Left renal cortex interstitium (tissue), 4 donors: ENCODE results near the gene SLC38A5. TPM values are rescaled to one million over a fixed set of nuclear protein-coding genes. Genes with fewer than 3 reads are reported as not detected.
"Not testable (repeated sequence)": the region's sequence is repeated elsewhere in the genome, so short reads cannot be mapped to it uniquely, and the experiment has no call there.

Experiments used
- DNase-seq, 4 donors: peaks; one replicate each; pipeline ENCODE4 v3.0.0-alpha.2; 2013; ENCODE audit warnings: low read depth in 4 of 4, low spot score in 2 of 4, missing footprints in 1 of 4
- polyA plus RNA-seq, 4 donors: library from polyadenylated mRNA; unstranded; fragments of 120-200 nt; gene quantifications; one replicate each; pipeline ENCODE4 v1.2.1, GENCODE V29; 2013; ENCODE audit not compliant: insufficient read length in 4 of 4

Gene SLC38A5
- polyA plus RNA-seq, 4 donors, result 3.4 to 7.3 (median 5.1) TPM

DNA sequence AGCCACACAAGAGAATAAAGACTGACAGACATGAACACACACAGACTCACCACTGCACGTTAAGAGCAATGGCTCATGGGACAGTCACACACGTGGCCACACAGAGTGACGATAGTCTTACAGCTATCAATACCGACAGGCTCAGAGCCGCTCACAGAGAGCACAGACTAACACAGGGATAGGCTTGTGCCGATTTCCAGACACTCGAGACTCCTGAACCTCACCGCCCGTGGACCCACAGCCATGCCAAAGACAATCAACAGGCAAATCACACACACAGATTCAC is 716 bp upstream of the SLC38A5 start:
- no peak for DNase-seq

DNA sequence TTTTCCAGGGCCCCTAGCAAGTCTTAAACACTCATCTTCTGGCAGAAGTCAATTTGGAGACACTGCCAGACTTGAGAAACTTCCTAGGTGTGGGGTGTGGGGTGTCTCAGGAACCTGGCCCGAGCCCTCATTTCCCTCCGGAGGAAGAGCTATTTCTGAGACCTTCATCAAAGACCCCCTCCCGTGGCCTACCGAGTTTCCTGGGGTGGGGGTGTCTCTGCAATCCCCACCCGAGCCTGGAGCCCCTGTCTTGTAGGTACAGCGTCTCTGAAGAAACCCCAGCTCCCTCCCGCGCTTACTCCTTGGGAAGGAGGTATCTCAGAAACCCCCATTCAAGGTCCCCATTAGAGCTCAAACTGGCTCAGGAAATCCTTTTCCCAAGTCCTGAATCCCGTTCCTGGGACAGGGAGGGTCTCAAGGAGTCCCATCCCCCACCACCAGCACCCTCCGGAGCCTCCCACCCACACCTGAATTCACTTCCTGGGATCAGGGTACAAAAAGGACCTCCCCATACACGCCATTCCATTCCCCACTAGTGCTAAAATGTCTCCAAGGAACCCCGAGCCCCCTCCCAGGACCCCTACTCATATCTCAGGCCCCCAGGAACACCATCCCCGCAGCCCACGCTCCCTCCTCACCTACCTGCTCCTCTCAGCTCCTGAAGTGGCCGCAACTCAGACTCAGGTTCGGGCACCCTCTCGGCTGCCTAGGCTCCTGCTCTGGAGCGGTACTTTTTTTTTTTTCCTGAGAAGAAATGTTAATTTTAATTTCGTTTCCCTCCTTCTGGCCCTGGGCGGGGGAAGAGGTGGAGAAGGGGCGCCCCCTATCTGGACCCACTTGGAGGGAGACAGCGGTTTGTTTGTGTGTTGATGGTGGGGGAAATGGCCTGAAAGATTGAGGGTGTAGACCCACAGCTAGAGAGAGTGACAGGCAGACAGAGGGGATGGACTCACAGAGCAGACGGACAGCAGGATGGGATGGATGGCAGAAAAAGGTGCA is 1.1 kb downstream of the SLC38A5 start:
- no peak for DNase-seq

DNA sequence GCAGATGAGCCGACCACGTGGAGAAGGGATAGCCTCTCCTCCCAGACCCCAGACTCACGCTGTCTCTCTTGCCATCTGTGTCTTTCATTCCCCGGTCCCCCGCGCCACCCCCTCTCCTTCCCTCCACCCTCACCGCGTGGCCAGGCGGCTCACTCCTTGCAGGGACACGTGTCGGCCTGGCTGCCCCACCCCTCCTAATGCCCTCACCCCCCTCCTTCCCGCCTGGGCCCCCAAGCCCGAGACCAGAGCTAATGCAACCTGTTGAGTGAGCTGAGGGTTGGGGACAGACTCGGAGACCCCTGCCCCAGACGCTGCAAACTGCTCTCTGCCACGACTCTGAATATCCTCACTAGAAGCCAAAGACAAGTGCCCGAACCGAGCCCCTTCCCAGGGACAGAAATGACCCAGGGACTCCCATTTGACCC is 1.8 kb downstream of the SLC38A5 start:
- no peak for DNase-seq

DNA sequence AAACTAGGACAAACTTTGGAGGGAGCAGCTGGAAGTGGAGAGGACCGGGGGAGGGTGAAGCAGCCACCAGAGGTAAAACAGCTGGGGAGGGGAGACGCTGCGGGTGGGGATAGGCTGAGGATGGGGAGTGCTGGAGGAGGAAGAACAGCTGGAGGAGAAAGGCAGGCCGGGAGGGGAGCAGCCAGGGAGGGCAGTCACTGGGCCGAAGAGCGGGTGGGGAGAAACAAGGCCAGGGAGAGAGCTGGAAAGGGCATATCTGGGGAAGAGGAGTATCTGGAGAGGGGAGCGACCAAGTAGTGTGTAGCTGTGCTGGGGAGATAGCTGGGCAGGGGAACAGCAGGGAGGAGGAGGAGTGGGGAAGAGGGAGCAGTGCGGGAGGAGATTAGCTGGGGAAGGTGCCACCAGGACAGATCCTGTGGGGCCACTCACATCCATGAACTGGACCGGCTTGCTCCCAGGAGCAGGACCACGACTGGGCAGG is 2.7 kb downstream of the SLC38A5 start:
- no peak for DNase-seq

DNA sequence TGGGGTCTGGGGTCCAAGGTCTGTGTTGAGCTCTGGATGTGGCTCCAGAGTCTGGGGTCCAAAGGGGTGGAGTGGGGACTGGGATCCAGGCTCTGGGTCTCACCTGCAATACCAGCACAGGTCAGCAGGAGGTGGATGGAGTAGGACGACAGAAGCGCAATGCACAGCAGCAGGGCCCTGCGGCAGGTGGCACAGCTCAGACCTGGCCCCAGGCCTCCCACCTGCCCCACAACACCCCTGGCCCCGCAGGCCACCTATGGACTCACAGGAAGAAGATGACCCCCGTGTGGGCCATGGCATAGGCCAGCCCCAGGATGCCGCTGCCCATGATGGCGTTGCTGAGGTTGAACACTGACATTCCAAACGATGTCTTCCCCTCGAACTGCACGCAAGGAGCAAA is 3.4 kb downstream of the SLC38A5 start:
- no peak for DNase-seq

DNA sequence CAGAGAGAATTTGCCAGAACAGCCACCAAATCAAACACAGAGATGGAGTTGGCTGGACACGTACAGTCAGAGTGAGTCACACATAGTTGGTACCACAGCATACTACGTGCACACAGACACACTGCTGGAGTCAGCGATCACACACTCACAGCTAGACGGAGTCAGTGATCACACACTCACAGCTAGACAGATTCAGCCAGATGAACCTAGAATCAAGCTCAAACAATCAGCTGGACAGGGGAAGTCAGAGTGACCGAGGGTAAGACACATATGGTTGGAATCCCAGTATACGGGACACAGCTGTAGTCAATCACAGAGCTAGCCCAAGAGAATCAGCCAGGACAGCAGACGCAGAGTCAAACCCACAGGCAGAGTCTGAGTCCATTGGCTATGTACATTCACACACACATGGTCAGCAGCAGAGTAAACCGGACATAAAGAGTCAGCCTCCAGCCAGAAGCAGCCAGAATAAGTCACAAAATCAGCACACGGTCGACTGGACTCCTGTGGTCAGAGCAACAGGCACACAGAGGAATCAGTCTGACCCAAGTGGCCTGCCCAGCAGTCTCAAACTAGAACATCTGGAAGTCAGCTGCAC is 4.6 kb downstream of the SLC38A5 start:
- no peak for DNase-seq

DNA sequence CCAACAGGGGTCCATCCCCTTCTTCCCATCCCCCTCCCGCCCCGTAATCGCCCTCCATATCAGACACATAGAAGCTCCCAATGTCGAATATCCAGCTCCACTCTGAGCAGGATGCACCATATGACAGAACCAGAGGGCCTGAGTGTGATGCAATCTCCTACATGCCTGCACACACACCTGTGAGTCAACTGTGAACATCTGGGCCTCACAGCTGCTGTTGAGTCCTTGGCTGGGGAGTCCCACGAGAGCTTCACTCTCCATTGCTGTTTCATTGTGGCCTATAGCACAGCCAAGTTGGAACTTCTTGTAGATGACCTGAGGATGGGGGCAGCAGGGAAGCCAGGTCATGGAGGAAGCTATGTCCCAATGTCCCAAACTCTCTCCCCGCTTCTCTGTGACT is 8.2 kb downstream of the SLC38A5 start:
- DNase-seq, result no peak

DNA sequence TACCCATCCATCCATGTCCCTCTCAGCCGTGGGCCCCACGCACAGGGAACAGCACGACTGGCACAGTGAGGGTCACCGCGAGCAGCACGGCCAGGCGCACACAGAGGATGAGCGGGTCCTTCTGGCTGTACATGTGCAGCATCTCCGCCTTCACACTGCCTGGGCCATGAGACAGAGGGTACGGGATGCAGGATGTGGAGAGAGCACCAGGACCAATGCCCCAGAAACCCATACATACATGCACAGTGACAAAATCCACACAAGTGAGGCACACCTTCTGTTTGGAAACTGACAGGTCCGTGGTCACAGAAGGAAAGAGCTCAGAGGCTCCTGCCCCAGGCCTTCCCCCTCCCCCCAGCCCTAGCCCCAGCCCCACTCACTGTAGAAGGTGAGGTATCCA is 9.5 kb downstream of the SLC38A5 start:
- no peak for DNase-seq

DNA sequence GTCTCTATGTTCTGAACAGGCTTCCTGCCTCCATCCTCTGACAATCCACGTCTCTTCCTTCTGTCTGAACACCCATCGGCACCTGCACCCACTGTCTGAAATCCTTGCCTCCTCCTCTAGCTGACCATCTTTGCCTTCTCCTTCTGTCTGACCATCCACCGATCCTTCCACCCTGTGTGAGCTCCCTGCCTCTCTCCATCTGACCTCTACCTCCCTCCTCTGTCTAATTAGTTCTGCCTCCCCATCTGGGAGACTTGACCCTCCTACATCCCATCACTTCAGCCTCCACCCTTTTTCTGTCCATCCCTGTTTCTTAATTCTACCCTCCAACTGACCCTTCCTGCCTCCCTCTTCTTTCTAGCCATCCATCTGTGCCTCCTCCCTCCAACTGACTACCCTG is 10.0 kb downstream of the SLC38A5 start:
- no peak for DNase-seq

DNA sequence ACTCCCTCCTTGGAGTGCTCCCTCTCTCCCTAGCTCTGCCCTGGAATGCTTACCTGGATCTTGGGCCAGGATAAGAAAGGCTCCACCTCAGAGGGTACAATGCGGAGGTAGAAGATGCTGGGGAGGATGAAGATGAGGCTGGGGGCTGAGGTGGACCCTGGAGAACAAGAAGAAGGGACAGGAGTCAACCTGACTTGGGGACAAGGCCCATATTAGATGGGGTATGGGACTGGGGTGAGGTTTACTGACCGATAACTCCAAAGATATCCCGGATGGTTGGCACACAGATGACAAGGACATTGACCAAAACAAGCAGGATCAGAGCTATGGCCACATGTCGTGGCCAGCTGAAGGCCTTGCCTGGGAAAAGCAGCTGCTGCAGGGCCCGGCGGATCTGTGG is 10.6 kb downstream of the SLC38A5 start:
- DNase-seq, result no peak

DNA sequence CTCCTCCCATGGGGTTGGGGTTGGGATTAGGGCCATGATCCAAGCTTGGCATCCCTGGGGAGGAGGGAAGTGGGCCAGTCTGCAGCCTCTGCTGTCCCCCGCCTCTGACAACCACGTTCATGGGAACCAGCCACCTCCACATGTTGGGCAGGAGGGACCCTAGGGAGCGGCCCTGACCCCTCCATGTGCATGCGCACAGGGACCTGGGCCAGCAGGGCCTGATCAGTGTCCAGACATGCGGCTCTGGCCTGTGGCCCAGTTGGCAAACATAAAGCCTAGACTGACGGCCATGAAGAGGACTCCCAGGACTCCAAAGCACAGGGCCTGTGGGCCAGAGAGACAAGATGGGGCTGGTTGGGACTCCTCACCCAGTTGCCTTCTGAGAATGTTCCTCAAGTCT is 11.3 kb downstream of the SLC38A5 start:
- no peak for DNase-seq

DNA sequence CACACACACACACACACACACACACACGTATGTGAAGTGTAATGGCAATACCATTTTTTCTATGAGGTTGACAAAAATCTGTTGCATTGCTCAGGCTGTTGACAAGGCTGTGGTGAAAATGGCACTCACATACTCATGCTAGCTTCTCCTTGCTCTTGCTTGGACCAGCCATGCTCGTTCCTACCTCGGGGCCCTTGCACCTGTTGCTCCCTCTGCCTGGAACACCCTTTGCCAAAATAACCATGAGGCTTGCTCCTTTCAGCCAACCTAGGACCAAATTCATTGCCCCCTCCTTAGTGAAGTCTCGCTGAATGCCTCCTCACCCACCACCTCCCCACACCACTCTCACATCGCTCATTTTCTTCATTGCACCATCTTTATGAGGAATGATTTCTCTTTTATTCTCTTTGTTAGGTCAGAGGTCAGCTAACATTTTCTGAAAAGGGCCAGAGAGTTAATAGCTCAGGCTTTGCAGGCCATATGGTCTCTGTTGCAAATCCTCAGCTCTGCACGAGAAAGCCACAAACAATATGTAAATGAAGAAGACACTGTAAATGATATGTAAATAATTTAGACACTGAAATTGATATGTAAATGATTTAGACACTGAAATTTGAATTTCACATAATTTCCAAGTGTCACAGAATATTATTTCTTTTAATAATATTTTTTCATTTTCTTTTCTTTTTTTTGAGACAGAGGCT is 13.3 kb downstream of the SLC38A5 start:
- no peak for DNase-seq

DNA sequence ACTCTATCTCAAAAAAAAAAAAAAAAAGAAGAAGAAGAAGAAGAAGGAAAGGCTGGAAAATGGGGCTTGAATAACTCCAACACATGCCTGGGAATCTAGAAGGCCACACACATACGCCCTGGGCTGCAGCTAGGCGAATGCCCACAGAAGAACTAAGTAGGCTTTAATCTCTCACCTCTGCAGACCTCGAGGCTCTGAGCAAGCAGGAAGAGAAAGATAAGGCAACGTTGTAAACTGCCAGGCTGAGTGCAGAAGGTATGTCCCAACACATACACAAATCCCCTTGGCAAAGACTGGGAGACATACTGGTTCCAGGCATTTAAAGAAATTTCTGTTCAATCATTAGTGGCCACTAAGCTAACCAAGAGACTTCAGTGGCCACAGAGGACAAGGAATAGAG is 18.4 kb downstream of the SLC38A5 start:
- no peak for DNase-seq

DNA sequence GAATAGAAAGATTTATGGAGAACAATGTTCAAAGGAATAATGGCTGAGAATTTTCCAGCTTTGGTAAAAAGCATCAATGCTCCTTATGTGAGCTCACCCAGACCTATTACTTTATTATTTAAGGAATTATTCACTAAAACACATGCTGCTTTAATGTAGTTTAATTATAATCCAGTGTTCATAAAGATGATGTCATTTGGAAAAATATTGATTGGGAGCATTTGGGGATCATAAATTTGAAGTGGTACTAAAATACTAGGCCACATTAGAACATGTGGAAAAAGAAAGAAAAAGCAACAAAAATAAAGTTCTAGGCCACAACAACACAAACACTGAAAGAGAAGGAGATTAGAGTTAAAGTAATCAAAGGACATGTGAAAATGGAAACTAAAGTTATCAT is 20.0 kb downstream of the SLC38A5 start:
- DNase-seq, result no peak

DNA sequence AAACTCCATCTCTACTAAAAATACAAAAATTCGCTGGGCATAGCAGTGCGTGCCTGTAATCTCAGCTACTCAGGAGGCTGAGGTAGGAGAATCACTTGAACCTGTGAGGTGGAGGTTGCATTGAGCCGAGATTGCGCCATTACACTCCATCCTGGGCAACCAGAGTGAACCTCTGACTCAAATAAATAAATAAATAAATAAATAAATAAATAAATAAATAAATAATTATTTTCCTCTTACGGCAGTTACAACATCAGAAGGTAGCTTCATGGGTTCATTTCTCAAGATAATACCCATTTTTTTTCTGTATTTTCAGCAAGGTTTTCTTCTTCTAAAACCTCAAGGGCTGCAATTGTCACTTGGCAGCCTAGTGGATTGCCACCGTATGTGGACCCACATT is 22.9 kb downstream of the SLC38A5 start:
- not testable (repeated sequence) for DNase-seq

DNA sequence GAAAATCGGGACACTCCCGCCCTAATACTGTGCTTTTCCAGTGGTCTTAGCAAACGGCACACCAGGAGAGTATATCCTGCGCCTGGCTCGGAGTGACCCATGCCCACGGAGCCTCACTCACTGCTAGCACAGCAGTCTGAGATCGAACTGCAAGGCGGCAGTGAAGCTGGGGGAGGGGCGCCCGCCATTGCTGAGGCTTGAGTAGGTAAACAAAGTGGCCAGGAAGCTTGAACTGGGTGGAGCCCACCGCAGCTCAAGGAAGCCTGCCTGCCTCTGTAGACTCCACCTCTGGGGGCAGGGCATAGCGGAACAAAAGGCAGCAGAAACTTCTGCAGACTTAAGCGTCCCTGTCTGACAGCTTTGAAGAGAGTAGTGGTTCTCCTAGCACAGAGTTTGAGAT is 36.3 kb downstream of the SLC38A5 start:
- DNase-seq, result not testable (repeated sequence)

DNA sequence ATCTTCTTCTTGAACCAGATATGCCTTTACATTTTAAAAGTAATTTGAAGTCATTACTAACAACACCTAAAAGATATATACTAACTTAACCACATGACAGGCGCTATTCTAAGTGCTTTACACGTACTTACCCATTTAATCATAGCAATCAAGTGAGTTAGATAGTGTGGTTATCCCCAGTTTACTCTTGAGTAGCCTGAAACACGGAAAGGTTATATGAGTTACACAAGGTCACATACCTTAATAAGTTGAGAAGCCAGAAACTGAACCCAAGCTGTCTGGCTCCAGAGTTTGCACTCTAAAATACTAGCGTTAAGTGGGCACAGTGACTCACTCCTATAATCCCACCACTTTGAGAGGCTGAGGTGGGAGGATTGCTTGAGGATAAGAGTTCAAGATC is 39.9 kb downstream of the SLC38A5 start:
- DNase-seq, result not testable (repeated sequence)

DNA sequence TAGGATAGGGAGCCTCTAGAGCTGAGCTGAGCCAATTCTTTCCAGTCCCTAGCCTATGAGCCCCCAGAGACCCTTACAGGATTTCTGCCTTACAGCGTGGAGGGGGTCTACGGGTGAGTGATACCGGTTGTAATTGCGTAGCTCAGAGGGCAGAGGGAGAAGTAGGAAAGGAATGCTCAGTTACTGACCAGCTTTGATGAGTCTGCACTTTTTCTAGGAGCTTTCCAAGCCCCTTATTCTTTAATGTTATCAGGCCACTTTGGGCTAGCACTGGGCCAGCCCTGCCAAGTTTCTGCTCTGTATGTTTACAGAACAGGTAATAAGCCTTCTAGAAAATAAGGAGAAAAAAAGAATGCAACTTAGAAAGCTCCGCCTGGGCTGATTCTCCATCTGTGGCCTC is 40.5 kb downstream of the SLC38A5 start:
- not testable (repeated sequence) for DNase-seq

DNA sequence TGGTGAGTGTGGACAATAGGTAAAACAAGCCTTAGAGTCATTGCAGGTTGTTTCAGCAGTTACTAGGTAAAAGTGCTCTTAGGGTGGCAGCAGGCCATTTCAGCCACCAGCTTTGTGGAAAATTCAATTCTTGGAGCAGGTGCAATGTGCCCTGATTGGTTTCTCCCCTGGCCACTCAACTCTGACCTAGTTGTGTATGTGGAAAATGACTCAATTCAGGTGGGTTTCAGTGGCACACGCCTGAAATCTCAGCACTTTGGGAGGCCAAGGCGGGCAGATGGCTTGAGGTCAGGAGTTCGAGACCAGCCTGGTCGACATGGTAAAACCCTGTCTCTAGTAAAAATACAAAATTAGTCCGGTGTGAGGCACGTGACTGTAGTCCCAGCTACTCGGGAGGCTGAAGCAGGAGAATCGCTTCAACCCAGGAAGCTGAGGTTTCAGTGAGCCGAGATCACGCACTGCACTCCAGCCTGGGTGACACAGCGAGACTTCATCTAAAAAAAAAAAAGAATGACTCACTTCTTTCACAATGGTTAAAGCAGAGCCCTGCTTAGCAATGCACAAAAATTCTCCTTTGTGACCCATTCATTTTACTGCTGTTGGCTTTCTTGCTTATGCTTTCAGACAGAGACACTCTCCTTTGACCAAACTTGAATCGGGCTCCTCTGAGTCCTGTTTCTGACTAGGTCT is 42.9 kb downstream of the SLC38A5 start:
- not testable (repeated sequence) for DNase-seq

DNA sequence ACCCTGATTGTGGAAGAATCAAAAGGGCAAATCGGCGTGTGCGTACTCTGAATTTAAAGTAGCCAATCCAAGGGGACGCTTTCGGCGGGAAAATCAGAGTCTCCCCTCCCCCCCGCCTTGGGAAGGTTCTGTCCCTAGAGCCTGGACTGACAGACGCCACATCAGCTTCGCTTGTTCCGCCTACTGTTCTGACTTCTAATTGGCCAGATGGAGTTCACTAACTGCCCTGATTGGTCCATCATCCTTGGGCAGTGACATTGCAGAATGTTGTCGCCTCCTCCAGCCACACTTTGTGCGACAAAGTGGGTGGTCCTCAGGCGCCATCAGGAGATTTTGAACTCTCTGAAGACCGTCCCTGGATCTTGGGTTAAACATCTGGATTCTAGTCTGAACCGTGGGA is 58.2 kb downstream of the SLC38A5 start, which contains the start of gene SSX4B:
TSS of gene SSX4B (minus strand) at position 101 of the 400 bp plus-strand sequence. CDS start 588 bp downstream, outside the sequence.
- DNase-seq, result not testable (repeated sequence)
